RPMI8226 (cell line): ENCODE data around the gene SELENON.

Experiments
- DNase-seq: peaks from one replicate; pipeline ENCODE4 v3.0.0-alpha.2; 2015

Gene SELENON

GRCh38 chr1:25793585-25794170, 6.3 kb upstream of the SELENON start:
- no peak for DNase-seq

GRCh38 chr1:25794325-25794724, 5.7 kb upstream of the SELENON start:
- DNase-seq = no peak

GRCh38 chr1:25795211-25795610, 4.8 kb upstream of the SELENON start:
- DNase-seq = no peak

- DNase-seq = no peak
Measured at GRCh38 chr1:25795946-25796810, 3.8 kb upstream of the SELENON start.

GRCh38 chr1:25796811-25797458, 3.1 kb upstream of the SELENON start:
- DNase-seq = peak; percentile 81

- DNase-seq = peak; percentile 55
Measured at GRCh38 chr1:25797939-25798338, 2.1 kb upstream of the SELENON start.

- no peak for DNase-seq
Measured at GRCh38 chr1:25798666-25799351, 1.2 kb upstream of the SELENON start.

- DNase-seq = no peak
Measured at GRCh38 chr1:25799352-25799934, 550 bp upstream of the SELENON start.

- no peak for DNase-seq
Measured at GRCh38 chr1:25800703-25801377, 847 bp downstream of the SELENON start.

- DNase-seq = no peak
Measured at GRCh38 chr1:25802915-25803314, 2.9 kb downstream of the SELENON start.

- DNase-seq = no peak
Measured at GRCh38 chr1:25803368-25803767, 3.4 kb downstream of the SELENON start.

GRCh38 chr1:25804244-25804963, 4.4 kb downstream of the SELENON start:
- no peak for DNase-seq

- no peak for DNase-seq
Measured at GRCh38 chr1:25804964-25805862, 5.2 kb downstream of the SELENON start.

- DNase-seq = no peak
Measured at GRCh38 chr1:25805863-25806225, 5.9 kb downstream of the SELENON start.

- no peak for DNase-seq
Measured at GRCh38 chr1:25806418-25806817, 6.4 kb downstream of the SELENON start.

GRCh38 chr1:25807480-25808390, 7.7 kb downstream of the SELENON start:
- DNase-seq = no peak

- no peak for DNase-seq
Measured at GRCh38 chr1:25808481-25809244, 8.7 kb downstream of the SELENON start.

- no peak for DNase-seq
Measured at GRCh38 chr1:25809283-25809926, 9.4 kb downstream of the SELENON start.
